HG03097 (cell line): ENCODE measurements around the gene FAM177A1.
"Not testable (repeated sequence)": the region's sequence is repeated elsewhere in the genome, so short reads cannot be mapped to it uniquely, and the experiment has no call there.

Experiments used
- ATAC-seq: cut with Tn5 transposase; IDR thresholded peaks from one replicate; pipeline ENCODE4 v1.9.1; 2021; ENCODE audit not compliant: unreplicated experiment, low FRiP score

Gene FAM177A1

GRCh38 chr14:35052637-35053036 lies 6.6 kb downstream of the FAM177A1 start:
- ATAC-seq = no peak

- not testable (repeated sequence) for ATAC-seq
Observed at GRCh38 chr14:35061113-35061791, 15.2 kb downstream of the FAM177A1 start.

GRCh38 chr14:35065731-35066130 lies 19.7 kb downstream of the FAM177A1 start:
- not testable (repeated sequence) for ATAC-seq

GRCh38 chr14:35068238-35069012 lies 22.4 kb downstream of the FAM177A1 start:
- ATAC-seq = no peak

GRCh38 chr14:35072226-35072625 lies 26.2 kb downstream of the FAM177A1 start:
- ATAC-seq = no peak

GRCh38 chr14:35073486-35073885 lies 27.4 kb downstream of the FAM177A1 start:
- ATAC-seq = no peak

- no peak for ATAC-seq
Observed at GRCh38 chr14:35078082-35078481, 32.0 kb downstream of the FAM177A1 start.

GRCh38 chr14:35079742-35080141 lies 33.7 kb downstream of the FAM177A1 start:
- no peak for ATAC-seq

GRCh38 chr14:35083530-35084150 lies 37.6 kb downstream of the FAM177A1 start:
- ATAC-seq = no peak

GRCh38 chr14:35085441-35085840 lies 39.4 kb downstream of the FAM177A1 start:
- no peak for ATAC-seq

GRCh38 chr14:35088514-35088913 lies 42.4 kb downstream of the FAM177A1 start:
- no peak for ATAC-seq

- ATAC-seq = not testable (repeated sequence)
Observed at GRCh38 chr14:35094645-35095044, 48.6 kb downstream of the FAM177A1 start.

GRCh38 chr14:35107866-35108265 lies 61.8 kb downstream of the FAM177A1 start:
- no peak for ATAC-seq

- ATAC-seq = no peak
Observed at GRCh38 chr14:35112641-35113040, 66.6 kb downstream of the FAM177A1 start.

GRCh38 chr14:35113308-35113950 lies 67.4 kb downstream of the FAM177A1 start:
- ATAC-seq = no peak

GRCh38 chr14:35114036-35114435 lies 68.0 kb downstream of the FAM177A1 start:
- ATAC-seq = no peak

- ATAC-seq = no peak
Observed at GRCh38 chr14:35116242-35116641, 70.2 kb downstream of the FAM177A1 start.

GRCh38 chr14:35117112-35117511 lies 71.0 kb downstream of the FAM177A1 start:
- ATAC-seq = no peak

GRCh38 chr14:35121026-35121886 lies 75.2 kb downstream of the FAM177A1 start:
- ATAC-seq = no peak
